ENCODE data around the gene EFNA5.

EFNA5 gene

DNA sequence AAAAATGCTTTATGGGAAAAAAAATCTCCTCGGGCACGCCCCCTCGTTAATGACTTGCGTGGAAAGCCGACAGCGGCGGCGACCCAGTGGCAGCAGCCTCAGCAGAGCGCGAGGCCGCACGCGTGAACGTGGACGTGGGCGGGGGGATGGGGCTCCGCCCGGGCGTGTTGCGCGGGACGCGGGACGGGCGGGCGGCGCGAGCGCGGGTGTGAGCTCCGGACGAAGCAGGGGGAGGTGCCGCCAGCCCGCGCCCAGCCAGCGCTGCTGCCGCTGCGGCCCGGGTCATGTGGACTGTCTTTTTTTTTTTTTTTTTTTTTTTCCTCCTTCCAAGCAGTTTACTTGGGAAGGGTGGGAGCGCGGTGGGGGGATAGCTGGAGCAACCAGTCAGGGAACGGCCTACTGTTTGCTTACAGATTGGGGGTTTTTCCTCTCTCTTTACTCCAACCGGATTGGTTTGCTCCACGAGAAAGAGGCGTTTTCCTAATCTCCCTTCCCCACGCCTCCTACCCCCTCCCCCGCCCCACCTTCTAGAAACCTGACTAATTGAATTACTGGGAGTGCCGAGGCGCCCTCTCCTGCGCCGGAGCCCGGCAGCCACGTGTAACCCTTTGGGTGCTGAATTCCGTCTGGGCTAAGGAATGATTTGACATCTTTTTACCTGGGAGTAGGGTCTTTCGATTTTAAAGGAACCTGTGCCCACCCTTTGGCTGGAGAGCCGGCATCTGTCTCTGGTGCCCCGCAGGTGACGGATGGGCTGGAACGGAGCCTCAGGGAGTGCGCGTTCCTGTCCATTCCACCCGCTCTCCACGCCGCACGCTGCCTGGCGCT is 1.7 kb upstream of the EFNA5 start:
- TF ChIP-seq, protein P1, sequence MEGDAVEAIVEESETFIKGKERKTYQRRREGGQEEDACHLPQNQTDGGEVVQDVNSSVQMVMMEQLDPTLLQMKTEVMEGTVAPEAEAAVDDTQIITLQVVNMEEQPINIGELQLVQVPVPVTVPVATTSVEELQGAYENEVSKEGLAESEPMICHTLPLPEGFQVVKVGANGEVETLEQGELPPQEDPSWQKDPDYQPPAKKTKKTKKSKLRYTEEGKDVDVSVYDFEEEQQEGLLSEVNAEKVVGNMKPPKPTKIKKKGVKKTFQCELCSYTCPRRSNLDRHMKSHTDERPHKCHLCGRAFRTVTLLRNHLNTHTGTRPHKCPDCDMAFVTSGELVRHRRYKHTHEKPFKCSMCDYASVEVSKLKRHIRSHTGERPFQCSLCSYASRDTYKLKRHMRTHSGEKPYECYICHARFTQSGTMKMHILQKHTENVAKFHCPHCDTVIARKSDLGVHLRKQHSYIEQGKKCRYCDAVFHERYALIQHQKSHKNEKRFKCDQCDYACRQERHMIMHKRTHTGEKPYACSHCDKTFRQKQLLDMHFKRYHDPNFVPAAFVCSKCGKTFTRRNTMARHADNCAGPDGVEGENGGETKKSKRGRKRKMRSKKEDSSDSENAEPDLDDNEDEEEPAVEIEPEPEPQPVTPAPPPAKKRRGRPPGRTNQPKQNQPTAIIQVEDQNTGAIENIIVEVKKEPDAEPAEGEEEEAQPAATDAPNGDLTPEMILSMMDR (IDR thresholded peaks at IDR 0.05; ENCODE audit: low read depth, low read length), result no peak
- Histone ChIP-seq H3K36me3 (no peaks in the 10 kb centered on the region), H3K27ac (peak overlapping the region; percentile 81), H3K9me3 (ENCODE audit: severe bottlenecking) (no peaks in the 10 kb centered on the region), H3K27me3 (ENCODE audit: insufficient read depth, low read depth, severe bottlenecking) (no peaks in the 10 kb centered on the region), H3K4me3 (ENCODE audit: low read depth, low read length) (peak overlapping the region; percentile 80)
- DNase-seq, result peak; percentile 92

DNA sequence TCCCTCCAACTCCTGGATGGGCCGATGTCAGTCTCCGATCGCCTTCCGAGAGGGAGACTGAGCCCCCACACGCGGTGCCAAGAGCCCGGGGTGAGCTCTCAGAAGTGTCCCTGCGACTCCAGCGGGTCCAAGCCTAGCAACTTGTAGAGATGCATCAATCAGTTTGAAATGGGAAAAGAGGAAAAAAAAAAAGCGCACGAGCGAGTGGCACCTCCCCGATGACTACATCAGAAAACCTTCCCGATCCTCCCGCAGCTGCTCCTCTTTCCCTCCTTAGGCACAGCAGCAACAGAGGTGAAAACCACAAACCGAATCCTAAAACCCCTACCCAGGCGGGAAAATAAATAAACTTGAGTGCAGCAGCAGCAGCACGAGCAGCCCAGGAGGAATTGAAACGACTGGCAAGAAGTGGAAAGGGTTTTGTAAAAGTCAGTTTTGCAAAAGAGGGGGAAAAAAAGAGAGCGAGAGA is 1.0 kb upstream of the EFNA5 start:
- peak overlapping the region; percentile 81 for H3K27ac ChIP-seq
- no peaks in the 10 kb centered on the region for H3K36me3 ChIP-seq
- TF ChIP-seq, protein P1 (IDR thresholded peaks at IDR 0.05; ENCODE audit: low read depth, low read length), result no peak
- H3K9me3 ChIP-seq (ENCODE audit: severe bottlenecking), result no peaks in the 10 kb centered on the region
- H3K27me3 ChIP-seq (ENCODE audit: insufficient read depth, low read depth, severe bottlenecking), result no peaks in the 10 kb centered on the region
- H3K4me3 ChIP-seq (ENCODE audit: low read depth, low read length), result peak overlapping the region; percentile 80
- peak; percentile 32 for DNase-seq

DNA sequence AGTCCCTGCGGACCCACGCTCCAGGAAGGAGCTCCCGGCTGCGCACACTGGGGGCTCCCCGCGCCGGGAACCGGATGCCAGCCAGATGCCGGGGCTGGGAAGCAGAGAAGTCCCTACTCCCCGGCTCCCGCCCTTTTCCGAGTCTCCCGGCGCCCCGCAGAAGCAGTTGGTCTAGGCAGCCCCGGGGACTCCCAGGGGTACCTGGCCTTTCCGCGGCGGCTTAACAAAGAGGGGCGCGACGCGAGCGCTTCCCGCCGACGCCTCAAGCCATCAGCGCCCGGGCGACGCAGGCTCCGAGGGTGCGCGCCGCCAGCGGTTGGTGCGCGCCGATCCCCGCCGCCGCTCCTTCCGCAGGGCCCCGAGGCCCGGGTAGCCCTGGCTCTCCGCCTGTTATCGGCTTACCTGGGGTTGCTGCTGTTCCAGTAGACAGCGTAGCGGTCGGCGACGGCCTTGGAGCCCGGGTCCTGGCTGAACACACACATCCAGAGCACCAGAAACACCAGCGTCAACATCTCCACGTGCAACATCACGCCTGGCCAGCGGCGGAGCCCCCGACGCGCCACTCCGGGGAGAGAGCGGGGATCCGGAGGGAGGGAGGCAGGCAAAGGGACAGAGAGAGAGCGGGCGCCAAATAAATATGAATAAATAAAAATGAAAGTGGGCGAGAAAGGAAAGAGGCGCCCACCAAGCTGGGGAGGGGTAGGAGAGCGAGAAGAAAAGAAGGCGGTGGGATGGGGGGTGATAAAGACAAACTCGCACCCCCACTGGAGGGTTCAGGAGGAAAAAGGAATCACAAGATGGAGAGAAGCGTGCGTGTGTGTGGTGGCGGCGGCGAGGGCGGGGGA is 428 bp downstream of the EFNA5 start:
- TF ChIP-seq, protein P1 (IDR thresholded peaks at IDR 0.05; ENCODE audit: low read depth, low read length), result no peak
- peak overlapping the region; percentile 80 for H3K4me3 ChIP-seq (ENCODE audit: low read depth, low read length)
- H3K36me3 ChIP-seq, result no peaks in the 10 kb centered on the region
- no peaks in the 10 kb centered on the region for H3K9me3 ChIP-seq (ENCODE audit: severe bottlenecking)
- H3K27ac ChIP-seq, result peak overlapping the region; percentile 43
- peak; percentile 49 for DNase-seq
- H3K27me3 ChIP-seq (ENCODE audit: insufficient read depth, low read depth, severe bottlenecking), result no peaks in the 10 kb centered on the region

DNA sequence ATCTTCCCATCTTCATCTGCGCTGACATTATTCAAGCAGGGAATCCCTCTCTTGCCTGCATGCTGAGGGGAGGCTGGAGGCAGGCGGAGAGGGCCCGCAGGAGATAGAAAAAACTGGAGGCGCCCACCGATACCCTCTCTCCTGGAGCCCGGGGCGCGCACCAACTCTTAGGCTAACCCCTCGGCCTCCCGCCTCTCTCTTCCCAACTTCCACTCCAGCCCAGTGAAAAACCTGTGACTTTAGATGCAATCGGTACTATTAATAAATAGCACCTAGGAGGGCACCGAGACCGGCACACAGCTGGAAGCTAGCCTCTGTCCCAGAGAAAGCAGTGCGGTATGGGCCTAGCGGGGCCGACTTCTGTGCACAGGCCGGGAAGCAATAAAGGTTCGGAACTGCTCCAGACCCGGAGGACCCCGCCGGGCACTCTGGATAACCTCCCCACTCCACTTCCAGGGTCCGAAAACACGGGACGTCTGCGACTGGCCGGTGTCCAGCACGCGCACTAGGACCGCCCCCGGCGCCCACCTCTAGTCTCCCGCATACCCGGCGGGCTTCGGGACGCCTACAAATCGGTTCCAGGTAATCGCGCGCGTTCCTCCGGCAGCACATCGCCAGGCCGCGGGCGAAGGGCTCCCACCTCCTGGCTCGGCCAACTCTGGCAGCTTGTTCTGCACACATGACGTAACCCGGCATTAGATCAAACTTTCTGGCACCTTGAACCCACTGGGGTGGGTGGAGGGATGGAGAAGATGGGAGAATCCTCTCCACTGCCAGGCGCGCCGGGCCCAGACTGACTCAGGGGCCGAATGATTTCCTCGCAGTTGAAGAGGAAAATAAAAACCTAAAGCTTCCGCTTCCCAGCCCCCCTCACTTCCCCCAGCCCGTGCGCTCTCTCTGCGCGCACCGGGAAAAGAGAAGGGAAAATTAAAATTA is 1.4 kb downstream of the EFNA5 start:
- no peaks in the 10 kb centered on the region for H3K9me3 ChIP-seq (ENCODE audit: severe bottlenecking)
- no peaks in the 10 kb centered on the region for H3K36me3 ChIP-seq
- no peak overlapping the region for H3K27ac ChIP-seq
- H3K4me3 ChIP-seq (ENCODE audit: low read depth, low read length), result peak overlapping the region; percentile 80
- H3K27me3 ChIP-seq (ENCODE audit: insufficient read depth, low read depth, severe bottlenecking), result no peaks in the 10 kb centered on the region
- peak; percentile 10 for DNase-seq
- TF ChIP-seq, protein P1 (IDR thresholded peaks at IDR 0.05; ENCODE audit: low read depth, low read length), result no peak

Measured in WERI-Rb-1 (cell line).